Stimulated activated CD4-positive, alpha-beta T cell treated with anti-CD3 and anti-CD28 coated beads, TNF-alpha, amount 100 ng/mL, for 1 hour (primary cell): Measurements from ENCODE around the gene NRAS.

Source experiments
- DNase-seq, 3 donors: peaks; one replicate each; pipeline ENCODE4 v3.0.0-alpha.2; 2020; ENCODE audit warnings: low read depth in 3 of 3, low spot score in 1 of 3

Gene NRAS

DNA sequence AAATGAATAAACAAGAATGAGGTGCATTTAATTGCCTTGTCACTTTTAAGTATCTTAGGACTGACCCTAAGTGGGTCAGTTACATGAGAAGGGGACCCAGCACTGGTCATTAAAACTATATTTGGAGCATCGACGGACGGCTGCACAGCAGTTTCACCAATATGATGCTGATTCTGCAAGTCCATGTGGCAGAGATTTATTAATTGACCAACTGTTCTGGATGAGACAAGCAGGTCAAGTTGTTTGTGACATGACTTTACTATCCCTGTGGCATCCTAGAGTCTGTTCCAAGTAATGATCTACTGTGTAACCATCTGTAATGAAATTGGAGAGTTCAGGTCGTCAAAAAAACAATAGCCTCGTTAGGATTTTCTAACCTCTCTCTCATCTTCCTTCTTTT is 30.7 kb downstream of the NRAS start:
- no peak for DNase-seq

DNA sequence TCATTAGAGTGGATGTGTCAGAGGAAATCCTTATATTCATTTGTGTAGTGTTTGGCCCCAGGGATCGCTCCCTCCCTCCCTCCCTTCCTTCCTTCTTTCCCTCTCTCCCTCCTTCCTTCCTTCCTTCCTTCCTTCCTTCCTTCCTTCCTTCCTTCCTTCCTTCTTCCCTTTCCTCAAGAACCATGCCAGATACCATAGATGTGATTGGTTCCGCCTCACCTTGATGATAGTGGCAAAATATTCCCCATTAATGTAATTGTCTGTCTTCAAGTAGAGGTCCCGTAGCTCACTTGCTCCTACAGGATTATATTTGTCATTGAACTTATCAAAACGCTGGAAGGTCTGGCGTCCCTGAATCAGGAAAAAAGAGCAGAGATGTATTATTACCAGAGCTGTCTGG is 38.9 kb downstream of the NRAS start:
- DNase-seq = no peak

- no peak for DNase-seq
These were observed 40.5 kb downstream of the NRAS start for GRCh38 chr1:114676115-114676514.

DNA sequence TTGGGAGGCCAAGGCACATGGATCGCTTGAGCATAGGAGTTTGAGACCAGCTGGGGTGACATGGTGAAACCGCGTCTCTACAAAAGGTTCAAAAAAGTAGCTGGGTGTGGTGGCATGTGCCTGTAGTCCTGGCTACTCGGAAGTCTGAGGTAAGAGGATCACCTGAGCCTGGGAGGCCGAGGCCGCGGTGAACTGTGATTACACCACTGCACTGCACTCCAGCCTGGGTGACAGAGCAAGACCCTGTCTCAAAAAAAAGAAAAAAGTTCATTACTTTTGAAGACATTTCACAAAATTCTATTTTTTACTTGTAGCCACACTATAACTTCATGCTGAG is 44.7 kb downstream of the NRAS start:
- DNase-seq = no peak

- no peak for DNase-seq
These were observed 45.3 kb downstream of the NRAS start for GRCh38 chr1:114671011-114671938.

DNA sequence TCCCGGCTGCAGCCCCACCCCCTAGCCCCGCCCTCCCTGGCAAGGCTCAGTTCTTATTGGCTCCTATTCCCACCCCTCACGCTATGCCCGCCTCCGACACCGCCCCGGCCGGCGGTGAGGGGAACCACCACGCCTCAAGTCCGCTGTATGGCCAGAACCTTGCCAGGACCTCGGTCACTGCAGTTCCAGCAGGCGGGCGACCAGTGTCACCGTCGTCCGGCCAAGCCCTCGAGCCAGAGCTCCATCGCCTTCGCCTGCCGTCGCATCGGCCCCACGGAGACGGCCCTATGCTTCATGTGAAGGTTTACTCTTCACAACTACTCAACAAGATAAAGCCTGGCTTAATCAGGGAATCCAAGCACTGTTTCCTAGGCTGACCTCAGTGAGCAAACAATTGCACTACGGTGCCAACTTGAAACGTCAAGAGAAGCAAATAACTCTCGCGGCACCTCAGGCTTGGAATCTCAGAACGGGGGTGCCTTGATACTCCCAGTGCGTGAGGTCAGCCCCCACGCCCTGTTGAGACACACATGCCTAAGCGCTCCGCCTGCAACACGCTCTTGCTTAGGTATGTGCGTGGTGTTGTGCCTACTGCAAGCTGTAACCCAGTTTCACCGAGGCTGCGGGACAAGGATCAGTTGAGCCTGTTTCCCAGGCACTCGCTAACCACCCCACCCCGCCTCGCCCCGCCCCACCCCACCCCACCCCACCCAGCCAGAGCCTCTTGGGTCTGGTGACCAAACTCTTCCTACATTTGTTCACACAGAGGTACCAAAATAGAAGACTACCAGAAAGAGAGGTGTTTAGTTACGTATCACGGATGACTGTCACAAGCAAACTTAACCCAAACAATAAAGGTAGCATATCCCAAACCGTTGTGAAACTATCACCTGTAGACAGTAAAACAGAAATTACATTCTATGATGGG is 46.2 kb downstream of the NRAS start:
- DNase-seq = peak; percentile 5 to 68 (median 56)

- DNase-seq = peak in 1 of 3 donors; percentile 81
These were observed 46.9 kb downstream of the NRAS start, which contains the start of gene DENND2C for GRCh38 chr1:114669562-114670082. Gene DENND2C (minus strand): TSS chr1:114670049. CDS start chr1:114625984, 44,065 bp downstream.

DNA sequence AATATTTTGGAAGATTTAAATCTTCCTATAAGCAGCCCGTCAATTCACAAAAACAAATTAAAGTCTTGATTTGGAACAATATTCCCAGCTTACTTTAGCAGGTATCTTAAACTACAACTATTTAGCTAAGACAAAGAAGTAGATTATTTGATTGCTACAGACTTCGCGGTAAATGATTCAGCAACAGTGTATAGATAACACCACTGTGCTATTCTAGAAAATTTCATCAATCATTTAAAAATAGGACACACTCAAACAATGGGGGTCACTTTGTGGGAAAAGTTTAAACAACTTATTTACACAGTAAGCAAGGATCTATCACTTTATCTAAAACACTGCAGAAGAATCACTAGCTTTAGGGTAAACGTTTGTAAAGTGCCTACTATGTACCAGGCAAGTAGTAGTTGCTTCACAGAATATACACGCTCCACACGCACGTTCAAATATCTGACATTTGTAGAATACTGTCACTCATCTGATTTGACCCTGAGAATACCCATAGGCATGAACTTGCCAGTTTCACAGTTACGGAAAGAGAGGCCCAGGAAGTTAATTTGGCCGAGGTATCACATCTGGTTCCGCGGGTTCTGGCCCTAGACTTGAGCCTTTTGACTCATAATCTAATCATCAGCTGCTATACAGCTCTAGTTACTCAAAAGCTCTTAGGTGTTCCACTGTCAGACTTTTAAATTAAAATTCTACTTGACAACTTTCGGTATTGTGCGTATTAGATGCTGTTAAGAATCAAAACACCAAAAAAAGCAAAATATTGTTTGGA is 47.6 kb downstream of the NRAS start:
- DNase-seq = no peak

GRCh38 chr1:114668373-114668772 is 48.2 kb downstream of the NRAS start:
- DNase-seq = no peak

DNA sequence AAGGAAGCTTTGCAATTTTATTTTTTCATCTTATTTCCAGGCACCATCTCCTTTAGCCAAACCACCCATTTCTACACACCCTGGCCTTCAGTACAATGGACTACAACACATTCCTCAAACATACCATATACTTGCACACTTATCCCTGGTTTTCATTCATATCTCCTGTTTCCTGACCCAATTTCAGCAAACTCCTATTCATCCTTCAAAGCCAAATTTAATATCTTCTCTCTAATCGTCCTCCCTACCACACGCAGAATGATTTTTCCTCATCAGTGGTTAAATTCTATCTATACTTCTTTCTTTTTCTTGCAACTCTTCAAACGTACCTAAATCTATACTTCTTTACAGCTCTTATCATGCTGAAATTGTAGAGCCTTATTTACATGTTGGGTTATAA is 49.6 kb downstream of the NRAS start:
- DNase-seq = no peak

DNA sequence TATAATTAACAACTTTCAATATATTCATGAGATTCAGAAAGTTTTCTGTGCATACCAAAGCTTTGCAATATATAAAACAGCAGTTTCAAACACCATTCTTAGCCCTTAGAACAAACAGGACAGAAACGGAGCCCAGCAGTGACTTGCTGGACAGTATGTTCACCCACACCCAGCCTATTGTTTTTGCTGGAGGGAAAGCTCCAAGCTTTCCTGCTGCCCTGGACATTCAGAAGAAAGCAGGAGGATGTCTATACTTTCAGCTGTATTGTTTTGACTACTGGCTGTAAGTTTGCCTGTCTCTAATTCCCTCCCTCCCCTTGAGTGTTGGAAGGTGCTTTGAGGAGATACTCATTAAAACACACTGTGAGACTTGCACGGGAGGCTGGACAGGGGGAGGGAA is 56.3 kb downstream of the NRAS start:
- no peak for DNase-seq
